HG02870 (cell line): ENCODE results near the gene GNL2.
"Not testable (repeated sequence)": the region's sequence is repeated elsewhere in the genome, so short reads cannot be mapped to it uniquely, and the experiment has no call there.

Experiments
- ATAC-seq: cut with Tn5 transposase; IDR thresholded peaks from one replicate; pipeline ENCODE4 v1.9.1; 2021; ENCODE audit warnings: mild to moderate bottlenecking, moderate library complexity; ENCODE audit not compliant: unreplicated experiment

The GNL2 gene

GRCh38 chr1:37560401-37561132, 35.2 kb downstream of the GNL2 start:
- no peak for ATAC-seq

- ATAC-seq, result not testable (repeated sequence)
Measured at GRCh38 chr1:37559957-37560379, 35.8 kb downstream of the GNL2 start.

- no peak for ATAC-seq
Measured at GRCh38 chr1:37559080-37559479, 36.7 kb downstream of the GNL2 start.

GRCh38 chr1:37558411-37558810, 37.3 kb downstream of the GNL2 start:
- no peak for ATAC-seq

GRCh38 chr1:37557402-37557801, 38.3 kb downstream of the GNL2 start:
- ATAC-seq, result no peak

- no peak for ATAC-seq
Measured at GRCh38 chr1:37556712-37557196, 39.0 kb downstream of the GNL2 start, which contains the start of gene DNALI1. DNALI1 (plus strand) TSS chr1:37556940; CDS start chr1:37556995, 55 bp downstream.

- ATAC-seq, result peak; percentile 66
Measured at GRCh38 chr1:37553927-37554808, 41.6 kb downstream of the GNL2 start, which contains the start of gene SNIP1. SNIP1 (minus strand) TSS chr1:37554293; CDS start chr1:37554229, 64 bp downstream.

- peak; percentile 16 for ATAC-seq
Measured at GRCh38 chr1:37553598-37553926, 42.2 kb downstream of the GNL2 start.

GRCh38 chr1:37549341-37549740, 46.4 kb downstream of the GNL2 start:
- ATAC-seq, result no peak

GRCh38 chr1:37545019-37545418, 50.7 kb downstream of the GNL2 start:
- no peak for ATAC-seq

- no peak for ATAC-seq
Measured at GRCh38 chr1:37544530-37544929, 51.2 kb downstream of the GNL2 start.

- no peak for ATAC-seq
Measured at GRCh38 chr1:37540036-37540785, 55.5 kb downstream of the GNL2 start.

- not testable (repeated sequence) for ATAC-seq
Measured at GRCh38 chr1:37539154-37539553, 56.6 kb downstream of the GNL2 start.

GRCh38 chr1:37537378-37537777, 58.4 kb downstream of the GNL2 start:
- ATAC-seq, result no peak

- no peak for ATAC-seq
Measured at GRCh38 chr1:37533317-37534093, 62.2 kb downstream of the GNL2 start.

GRCh38 chr1:37532418-37533156, 63.1 kb downstream of the GNL2 start:
- ATAC-seq, result not testable (repeated sequence)

GRCh38 chr1:37529888-37530287, 65.8 kb downstream of the GNL2 start:
- ATAC-seq, result not testable (repeated sequence)

- no peak for ATAC-seq
Measured at GRCh38 chr1:37519613-37520012, 76.1 kb downstream of the GNL2 start.

- ATAC-seq, result not testable (repeated sequence)
Measured at GRCh38 chr1:37518929-37519328, 76.8 kb downstream of the GNL2 start.
